NCI-H1694 (cell line): ENCODE measurements around the gene CLSTN2.

Source experiments
- DNase-seq: peaks from one replicate; lab custom pipeline; 2025; lab: John Stamatoyannopoulos, UW

Gene CLSTN2

DNA sequence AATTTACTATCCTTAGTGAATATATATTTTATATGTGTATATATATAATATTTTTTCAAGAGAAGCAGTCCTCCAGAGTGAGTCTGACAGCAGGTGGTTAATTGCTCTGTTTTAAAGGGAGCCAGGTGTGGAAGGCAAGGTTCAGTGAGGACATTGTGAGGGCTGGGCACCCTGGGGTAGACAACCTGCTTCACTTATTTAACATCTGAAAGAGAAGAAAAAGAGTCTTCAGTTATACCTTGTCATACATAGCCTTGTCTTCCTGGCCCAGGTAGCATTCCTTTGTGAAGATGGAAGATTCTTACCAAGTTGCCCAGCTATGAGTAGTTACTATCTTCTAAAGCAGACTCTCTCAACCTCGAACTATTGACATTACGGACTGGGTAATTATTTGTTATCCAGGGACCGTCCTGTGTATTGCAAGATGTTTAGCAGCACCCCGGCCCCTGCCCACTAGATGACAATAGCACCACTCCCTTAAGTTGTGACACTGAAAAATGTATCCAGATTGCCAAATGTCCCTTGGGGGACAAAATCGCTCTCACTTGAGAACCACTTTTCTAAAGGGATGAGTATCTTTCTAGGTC, 406.9 kb downstream of the CLSTN2 start:
- no peak for DNase-seq

DNA sequence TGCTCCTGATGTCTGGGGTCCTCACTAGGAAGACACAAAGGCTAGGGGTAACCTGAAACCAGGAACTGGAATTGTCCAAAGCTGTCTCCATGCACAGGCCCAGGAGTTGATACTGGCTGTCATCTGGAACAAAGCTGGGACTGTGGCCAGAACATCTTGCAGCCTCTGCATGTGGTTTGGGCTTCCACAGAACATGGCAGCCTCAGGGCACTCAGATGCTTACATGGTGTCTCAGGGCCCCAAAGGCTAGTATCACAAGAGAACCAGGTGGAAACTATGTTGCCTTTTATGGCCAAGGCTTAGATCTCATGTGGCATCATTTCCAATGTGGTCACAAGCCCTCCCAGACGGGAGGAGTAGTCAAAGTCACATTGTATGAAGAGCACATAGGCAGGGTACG, 407.7 kb downstream of the CLSTN2 start:
- DNase-seq = no peak

DNA sequence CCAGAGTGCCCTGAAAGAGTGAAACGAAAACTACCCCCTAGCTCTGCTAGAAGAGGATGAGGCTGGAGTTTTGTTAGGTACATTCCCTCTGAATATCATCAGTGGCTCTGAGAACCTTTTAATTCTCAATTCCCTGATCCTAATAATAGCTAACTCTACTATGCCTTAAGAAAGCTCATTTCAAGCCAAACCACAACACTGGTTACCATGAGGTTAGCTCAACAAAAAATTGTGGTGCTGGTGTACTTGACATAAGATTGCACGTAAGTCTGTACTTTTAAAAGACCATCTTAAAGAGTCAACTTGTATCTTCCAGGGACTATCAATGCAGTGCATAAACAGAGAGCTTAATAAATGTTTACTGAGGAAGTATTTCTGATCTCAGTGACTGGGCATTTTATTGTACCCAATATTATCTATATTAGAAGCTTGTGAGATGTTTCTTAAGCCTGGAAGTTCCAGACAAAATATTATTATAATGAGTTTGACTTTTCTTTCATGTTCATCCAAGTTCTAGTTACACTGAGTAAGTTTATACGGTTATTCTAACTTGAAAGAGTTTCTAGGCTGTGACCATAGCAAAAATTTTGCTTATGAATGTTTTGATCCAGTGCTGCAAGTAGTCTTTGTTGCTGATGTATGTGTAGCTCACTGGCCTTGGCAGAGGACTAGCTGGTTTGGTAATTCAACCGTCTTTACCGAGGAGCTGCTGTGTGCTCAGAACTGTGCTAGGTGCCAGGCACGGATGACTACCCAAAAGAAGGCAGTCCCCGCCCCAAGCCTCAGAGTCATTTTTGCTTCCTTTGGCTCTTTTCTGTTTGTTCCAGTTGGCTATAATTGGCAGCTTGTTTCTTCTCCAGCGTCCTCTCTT, 408.5 kb downstream of the CLSTN2 start:
- DNase-seq = peak; percentile 62

DNA sequence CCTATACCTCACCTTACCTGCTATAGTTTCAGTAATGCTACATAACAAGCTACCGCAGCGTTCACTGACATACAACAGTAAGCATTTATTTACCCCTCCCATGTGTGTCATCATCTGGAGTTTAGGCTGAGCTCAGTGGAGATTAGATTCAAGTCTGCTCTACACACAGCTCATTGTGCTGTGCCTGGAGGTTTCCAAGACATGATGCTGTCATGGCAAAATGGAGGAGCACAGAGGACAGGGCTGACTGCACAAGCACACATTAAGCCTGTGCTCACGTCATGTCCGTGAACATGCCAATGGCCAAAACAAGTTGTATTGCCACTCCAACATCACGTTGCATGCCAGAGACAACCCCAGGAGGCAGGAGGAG, 409.1 kb downstream of the CLSTN2 start:
- DNase-seq = peak; percentile 62

DNA sequence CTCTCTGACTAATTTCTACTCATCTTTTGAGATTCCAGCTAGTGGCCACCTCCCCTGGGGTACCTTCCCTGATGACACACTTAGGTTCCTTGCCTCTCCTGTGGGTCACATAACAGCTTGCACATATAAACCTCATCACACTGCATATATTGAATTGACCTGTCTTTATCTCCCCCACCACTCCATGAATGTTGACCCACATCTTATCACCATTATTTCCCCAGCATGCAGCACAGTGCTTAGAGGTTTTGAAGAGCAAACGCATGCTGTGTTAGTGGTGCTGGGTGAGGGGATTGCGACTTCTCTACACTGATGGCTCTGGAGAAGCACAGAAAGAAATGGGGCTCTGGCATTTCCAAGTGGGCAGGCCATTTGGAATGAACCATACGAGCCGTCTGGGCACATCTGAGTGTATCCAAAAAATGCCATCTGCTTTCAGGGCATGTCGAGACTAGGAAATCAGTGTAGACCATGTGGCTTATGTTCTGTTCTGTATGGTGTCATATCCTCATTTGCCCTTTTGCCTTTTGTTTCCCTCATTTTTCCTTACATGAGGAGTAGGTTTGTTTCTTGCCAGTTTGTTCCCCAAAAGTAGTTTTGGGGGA, 409.7 kb downstream of the CLSTN2 start:
- peak; percentile 97 for DNase-seq

DNA sequence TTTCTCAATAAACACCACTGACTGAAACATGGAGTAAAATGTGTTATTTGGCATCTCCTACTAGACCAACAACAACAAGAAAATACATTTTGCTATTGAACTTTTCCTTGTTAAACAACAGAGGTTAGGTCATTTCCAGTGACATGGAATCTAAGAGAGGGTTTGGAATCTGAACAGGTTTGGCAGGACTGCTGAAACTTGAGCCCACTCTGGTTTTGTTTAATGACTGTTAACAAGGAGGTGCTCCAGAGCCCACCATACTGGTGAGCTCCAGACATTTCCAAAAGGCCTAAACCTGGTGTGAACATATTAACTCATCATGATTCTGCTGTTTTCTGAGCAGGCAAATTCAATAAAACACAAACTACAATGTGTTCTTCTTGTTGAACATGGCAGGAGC, 412.2 kb downstream of the CLSTN2 start:
- no peak for DNase-seq

DNA sequence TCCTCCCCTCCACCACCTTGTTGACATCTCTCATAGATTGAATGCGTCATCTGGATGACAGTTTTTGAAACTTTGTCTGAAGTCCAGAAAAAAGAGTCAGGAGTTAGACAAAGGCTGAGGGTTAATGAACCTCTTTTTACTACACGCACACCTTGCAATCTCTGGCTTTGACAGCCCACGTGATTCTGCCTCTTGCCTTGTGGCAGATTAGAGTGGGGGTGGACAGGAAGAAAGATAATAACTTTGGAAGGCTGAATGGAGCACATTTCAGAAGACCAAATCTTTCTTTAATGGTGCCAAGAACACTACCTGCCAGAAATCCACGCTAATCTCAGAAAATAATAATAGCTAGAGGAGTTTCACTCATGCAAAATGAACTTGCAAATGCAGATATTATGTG, 415.0 kb downstream of the CLSTN2 start:
- DNase-seq = no peak

DNA sequence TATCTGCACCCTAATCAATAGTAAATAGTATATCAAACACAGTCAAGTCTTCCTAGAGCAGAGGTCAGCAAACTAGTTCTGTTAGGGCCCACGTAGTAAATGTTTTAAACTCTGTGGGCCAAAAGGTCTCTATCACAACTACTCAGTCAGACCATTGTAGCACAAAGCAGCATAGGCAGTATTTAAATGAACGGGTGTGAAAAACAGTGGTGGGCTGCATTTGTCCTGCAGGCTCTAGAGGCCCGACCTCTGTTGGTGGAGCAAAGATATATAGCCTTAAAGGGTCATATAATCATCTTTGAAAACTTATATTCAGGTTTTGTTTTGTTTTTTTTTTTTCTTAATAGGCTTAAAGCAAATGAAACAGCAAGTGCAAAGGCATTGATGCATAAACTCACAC, 416.5 kb downstream of the CLSTN2 start:
- DNase-seq = no peak

DNA sequence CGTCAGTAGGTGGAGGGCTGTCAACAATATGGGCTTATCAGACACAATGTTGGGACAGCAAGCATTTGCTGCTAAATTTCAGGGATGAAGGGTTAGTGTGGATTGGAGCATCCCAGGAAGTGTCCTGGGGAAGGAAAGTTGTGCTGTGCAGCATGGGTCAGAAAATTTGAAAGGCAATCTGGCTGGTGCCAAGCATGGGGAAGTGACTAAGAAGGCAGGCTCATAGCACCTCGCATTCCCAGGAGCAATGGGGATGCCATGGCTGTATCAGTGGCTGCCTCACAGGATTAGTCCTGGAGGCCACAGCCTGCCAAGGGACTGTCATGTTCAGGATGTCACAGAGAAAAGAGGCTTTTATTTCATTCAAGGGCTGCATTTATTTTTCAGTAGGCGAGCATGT, 420.5 kb downstream of the CLSTN2 start:
- no peak for DNase-seq

DNA sequence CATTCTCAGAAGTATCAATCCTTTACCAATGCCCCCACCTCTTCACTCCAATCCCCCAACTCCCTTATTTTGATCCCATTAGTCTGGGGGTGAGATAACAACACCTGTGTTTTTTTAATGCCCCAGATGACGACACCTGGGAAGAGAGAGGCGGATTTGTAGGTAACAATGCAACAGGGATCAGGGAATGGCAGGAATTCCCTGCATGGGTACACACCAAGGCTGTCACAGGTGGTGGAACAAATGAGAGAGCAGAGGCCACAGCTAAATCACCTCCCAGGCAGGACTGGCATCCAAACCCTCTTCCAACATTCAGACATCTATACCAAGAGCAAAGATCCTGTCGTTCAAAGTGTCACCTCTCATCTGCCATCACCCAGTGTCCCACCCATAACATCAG, 423.7 kb downstream of the CLSTN2 start:
- no peak for DNase-seq

DNA sequence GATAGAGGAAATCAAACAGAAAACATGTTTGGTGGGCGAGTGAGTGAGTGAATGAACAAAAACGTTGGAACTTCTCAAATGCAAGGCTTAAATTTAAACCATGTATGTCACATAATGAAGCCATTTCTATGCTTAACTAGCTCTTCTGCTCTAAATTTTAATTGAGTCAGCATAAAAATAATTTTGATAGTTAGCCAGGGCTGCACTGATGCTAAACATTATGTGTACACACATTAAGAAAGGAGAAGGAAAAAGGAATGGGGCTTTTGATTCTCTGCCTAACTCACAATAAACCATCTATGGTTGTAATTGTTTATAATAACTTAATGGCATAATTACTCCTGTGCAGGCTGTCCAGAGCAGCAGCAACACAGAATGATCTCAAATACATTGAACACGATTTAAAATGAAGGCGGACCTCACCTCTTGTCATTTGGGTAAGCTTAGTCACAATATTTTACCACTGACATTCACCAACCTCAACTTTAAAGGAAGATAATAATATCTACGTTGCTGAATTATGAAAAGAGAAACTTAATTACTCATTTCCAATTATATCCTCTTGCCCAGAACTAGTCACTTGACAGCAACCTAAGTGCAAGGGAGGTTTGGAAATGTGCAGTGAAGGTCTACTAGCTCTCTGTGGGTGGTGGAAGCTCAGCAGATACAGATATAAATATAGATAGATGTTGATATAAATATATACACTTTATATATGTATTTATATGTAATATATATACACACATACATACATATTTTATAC, 424.4 kb downstream of the CLSTN2 start:
- no peak for DNase-seq

DNA sequence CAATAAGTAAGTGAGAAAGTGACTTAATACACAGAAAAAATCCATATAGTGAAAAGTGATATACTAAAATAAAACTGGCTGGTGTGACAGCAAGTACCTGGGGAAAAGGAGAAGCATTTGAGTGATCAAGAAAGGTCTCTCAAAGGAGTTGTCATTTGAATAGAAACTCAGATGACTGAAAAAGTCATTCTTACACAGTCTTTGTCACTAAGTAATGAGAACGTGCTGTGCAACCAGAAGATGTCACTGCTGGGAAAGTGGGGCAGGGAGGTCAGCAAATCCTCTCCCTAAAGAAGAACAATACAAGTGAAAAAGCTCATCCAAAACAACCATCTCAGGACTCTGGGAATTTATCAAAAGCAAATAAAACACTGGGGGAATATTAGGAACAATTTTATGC, 425.3 kb downstream of the CLSTN2 start:
- DNase-seq = no peak

DNA sequence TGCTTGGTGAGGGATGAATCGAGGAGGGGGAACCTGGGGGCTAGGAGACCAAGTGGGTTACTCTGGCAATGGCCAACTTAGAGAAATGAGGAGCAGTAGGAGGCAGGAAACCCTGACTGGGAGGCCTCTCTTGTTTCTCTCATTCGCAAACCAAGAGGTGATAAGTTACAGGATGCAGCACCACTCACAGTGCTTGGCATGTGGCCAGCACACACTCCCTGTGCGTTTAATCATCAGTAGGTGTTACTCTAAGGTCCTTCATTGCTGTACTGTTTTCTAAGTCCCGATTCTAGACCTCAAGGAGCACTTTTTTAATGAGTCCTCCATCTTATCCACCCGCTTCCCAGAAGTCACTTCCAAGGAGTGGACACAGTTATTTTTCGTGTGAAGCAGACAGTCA, 428.8 kb downstream of the CLSTN2 start:
- DNase-seq = no peak

DNA sequence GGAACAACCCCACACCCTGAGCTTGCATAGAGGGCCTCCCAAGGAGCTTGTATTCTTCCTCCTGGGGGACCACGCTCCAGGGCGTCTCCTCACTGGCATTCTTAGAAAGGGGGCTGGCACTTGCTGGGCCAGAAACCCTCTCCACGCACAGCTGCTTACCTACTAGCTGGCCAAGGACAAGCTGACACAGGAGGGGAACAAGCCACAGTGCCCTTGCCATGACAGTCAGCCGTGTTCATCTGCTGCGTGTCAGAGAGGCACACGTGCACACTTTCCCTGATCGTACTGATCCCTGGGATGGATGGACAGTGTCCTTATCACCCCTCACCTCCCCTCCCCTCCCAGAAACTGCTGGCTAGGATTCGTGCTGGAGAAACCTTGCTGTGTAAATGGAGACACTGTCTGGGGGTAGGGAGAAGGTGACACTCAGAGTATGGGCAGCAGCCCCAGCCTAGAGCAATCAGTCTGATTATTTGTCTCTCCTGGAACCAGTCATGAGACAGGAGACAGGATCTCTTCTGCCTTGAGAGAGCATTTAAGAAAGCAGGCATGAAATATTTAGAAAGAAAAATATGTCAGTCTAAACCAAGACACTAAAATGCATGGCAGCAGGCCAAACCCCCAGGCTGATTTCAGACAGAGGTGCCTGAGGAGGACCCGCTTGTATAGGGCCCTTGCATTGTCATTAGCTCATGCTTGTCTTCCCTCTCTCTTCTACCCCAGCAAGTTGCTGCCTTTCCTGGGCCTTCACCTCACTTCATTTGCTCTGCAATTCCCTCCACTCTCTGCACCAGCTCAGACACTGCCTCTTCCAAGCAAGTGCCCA, 431.1 kb downstream of the CLSTN2 start:
- no peak for DNase-seq

DNA sequence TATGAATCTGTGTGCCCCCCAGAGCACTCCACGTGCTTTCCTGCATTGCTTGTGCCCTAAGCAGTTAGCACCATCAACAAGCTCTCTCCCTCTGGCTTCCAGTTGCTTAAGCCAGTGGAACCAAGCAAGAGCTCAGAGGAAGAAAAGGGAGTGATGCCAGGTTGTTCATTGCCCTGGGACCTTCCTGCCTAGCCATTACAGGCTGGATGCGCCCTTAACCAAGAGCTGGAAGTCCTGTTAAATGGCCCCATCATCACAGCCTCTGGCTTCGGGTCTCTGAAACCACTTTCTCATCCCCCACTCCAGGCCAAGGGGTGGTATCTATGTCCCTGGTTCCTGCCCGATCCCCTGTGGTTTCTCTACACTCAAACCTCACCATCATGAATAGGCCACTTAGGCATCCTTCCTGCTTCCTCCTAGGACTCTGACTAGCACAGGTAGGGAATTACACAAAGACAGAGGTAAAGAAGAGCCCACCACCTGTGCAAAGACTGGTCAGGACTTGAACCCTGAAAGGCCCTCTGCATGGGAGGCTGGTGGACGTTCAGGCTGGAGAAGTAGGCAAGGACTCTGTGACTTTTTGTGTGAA, 433.3 kb downstream of the CLSTN2 start:
- DNase-seq = no peak

DNA sequence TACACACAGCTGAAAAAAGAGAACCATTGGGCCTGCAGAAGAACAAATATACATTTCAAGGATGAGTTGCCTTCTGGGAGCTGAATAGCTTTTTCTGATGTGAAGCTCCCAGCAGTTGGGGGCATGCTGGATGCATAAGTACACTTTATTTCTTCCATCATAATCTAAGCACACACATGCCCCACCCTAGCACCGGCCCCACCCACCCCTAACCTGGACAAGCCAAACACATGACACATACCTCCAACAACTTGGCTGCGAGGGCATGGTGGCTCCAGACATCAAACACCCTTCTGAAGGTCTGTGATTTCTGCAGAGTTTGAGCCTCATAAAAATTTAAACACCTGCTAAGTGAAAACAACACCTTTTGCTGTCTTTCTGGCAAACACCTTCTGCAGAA, 435.7 kb downstream of the CLSTN2 start:
- DNase-seq = no peak

DNA sequence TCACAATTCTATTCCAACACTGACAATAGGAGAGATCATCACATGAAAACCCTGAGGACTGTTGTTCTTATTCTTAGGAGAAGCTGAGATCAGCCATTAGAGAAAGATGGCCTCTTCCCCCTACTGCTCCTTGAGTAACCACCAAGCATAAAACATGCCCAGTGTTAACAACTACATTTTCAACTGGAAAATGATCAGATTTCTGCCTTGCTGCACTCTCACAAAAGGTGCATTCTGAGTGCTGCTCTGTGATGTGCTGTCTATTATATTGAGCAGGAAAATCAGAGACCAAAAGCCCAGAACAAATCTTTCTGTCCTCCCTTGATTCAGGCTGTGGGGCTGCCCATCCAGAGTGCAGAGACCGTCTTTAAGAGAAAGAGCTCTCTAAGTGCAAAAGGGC, 438.2 kb downstream of the CLSTN2 start:
- no peak for DNase-seq

DNA sequence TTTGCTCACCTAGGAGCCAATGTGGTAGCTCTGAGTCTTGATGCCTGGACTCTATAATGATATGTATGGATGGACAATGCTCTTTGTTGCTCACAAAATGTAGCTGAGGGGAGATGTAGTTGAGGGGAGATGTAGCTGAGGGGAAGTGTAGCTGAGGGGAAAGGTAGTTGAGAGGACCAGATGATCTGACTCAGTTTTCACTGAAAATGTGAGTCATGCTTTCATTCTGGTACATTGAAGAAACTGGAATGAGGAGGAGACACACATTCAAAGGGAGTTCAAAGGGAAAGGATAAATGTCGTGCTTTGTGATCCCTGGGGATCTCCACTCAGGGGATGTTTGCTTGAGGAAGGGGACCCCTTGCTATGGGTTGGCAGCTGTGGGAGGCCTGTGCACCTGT, 440.0 kb downstream of the CLSTN2 start:
- no peak for DNase-seq

DNA sequence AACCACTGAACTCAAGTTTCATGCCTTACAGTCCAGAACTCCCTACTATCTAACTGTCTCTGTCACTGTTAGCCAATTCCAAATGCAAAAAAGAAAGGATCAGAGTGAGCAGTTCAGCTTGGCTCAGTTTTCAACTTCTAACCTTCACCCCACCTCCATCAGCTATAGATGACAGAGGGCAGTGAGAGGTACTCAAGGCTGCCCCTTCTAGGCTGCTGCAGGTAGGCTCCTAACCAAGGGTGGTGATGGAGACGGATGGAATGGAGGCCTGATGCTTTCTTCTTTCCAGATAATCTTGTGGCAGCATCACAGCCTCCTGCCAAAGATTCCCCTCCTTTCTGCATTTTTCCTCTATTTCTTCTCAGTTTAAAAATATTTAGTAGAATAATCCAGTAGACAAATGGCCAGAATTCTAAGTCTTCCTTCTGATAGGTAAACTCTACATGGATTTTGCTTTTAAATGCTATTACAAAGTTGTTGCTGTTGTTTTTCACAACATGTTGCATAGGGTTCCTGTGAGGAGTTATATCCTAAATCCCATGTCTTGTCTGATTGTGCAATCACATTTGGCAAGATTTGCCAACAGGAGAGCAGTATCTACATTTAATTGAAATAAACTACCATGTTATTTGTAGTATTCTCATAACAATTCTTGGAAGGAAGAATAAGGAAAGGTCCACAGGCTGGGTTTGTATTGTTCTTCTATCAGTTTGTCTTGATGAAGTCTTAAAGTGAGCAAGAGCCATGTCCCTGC, 441.3 kb downstream of the CLSTN2 start:
- no peak for DNase-seq

DNA sequence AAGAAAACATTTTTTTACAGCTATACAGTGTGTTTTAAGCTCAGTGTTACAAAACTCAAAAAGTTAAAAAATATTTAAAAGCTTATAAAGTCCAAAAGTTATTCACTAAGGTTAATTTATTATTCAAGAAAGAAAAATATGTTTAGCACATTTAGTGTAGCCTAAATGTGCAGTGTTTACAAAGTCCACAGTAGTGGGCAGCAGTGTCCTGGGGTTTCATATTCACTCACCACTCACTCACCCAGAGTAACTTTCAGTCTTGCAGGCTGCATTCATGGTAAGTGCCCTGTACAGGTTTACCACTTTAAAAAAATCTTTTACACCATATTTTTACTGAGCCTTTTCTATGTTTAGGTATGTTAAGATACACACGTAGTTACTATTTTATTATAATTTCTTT, 442.7 kb downstream of the CLSTN2 start:
- DNase-seq = no peak
